ENCODE measurements around the gene RAD51B. TPM values are rescaled to one million over a fixed set of nuclear protein-coding genes. Genes with fewer than 3 reads are reported as not detected.

The RAD51B gene
- polyA plus RNA-seq, 1 experiment: 6.6 TPM

DNA sequence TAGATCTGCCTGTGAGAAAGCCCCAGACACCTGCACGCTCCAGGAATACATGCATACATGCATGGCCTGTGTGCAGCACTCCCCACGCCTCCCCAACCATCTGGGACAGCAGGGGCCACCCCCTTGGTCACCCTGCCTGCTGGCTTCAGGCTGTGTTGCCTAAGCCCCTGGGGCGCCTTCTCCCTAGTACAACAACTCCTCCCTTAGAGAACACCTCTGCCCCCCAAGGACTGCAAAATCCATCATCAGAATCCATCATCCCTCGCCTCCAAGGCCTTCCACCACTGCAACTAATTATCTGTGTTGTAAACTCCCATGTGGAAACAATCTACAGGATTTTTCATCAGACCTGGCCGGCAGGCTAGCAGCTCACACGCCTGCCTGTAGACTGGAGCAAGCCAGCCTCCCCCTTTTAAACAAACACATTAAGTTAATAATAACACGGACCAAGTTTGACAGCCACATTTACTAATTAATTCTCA lies 936.5 kb downstream of the RAD51B start:
- DNase-seq (ENCODE audit: low read depth, low spot score): no peak
- Histone ChIP-seq H3K27me3 (ENCODE audit: control insufficient read depth, insufficient read depth, low read length) (no peaks in the 10 kb centered on the region), H3K4me3 (ENCODE audit: low read depth, low read length) (no peak overlapping the region), H3K27ac (ENCODE audit: low read depth, low read length) (no peak overlapping the region), H3K9me3 (ENCODE audit: control insufficient read depth, insufficient read depth, low read length) (no peaks in the 10 kb centered on the region)
- ChIA-PET POLR2A (no interaction called here), CTCF (no interaction called here)
- TF ChIP-seq, protein P1, sequence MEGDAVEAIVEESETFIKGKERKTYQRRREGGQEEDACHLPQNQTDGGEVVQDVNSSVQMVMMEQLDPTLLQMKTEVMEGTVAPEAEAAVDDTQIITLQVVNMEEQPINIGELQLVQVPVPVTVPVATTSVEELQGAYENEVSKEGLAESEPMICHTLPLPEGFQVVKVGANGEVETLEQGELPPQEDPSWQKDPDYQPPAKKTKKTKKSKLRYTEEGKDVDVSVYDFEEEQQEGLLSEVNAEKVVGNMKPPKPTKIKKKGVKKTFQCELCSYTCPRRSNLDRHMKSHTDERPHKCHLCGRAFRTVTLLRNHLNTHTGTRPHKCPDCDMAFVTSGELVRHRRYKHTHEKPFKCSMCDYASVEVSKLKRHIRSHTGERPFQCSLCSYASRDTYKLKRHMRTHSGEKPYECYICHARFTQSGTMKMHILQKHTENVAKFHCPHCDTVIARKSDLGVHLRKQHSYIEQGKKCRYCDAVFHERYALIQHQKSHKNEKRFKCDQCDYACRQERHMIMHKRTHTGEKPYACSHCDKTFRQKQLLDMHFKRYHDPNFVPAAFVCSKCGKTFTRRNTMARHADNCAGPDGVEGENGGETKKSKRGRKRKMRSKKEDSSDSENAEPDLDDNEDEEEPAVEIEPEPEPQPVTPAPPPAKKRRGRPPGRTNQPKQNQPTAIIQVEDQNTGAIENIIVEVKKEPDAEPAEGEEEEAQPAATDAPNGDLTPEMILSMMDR (IDR thresholded peaks at IDR 0.05; ENCODE audit: low read depth, low read length): no peak

DNA sequence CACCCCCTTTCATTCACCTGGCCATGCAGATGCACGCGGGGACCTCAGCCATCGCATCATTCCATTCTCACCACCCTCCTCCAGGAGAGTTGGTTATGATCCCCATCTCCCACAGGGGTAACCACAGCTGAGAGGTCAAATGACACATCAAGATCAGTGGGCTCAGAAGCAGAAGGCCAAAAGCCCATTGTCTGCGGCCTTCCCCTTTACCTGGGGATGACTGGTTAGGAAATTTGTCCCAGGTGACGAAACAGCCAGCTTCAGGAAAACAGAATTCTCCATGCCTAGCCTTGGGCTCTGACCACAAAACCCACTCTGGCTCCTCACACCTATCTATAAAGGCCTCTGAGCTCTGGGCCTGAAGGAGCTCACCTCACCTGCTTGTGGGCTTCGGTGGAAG lies 937.2 kb downstream of the RAD51B start:
- POLR2A ChIA-PET: no interaction called here
- no peak for DNase-seq (ENCODE audit: low read depth, low spot score)
- H3K9me3 ChIP-seq (ENCODE audit: control insufficient read depth, insufficient read depth, low read length): no peaks in the 10 kb centered on the region
- no peaks in the 10 kb centered on the region for H3K27me3 ChIP-seq (ENCODE audit: control insufficient read depth, insufficient read depth, low read length)
- TF ChIP-seq, protein P1 (IDR thresholded peaks at IDR 0.05; ENCODE audit: low read depth, low read length): no peak
- CTCF ChIA-PET: no interaction called here
- no peak overlapping the region for H3K27ac ChIP-seq (ENCODE audit: low read depth, low read length)
- H3K4me3 ChIP-seq (ENCODE audit: low read depth, low read length): no peak overlapping the region

DNA sequence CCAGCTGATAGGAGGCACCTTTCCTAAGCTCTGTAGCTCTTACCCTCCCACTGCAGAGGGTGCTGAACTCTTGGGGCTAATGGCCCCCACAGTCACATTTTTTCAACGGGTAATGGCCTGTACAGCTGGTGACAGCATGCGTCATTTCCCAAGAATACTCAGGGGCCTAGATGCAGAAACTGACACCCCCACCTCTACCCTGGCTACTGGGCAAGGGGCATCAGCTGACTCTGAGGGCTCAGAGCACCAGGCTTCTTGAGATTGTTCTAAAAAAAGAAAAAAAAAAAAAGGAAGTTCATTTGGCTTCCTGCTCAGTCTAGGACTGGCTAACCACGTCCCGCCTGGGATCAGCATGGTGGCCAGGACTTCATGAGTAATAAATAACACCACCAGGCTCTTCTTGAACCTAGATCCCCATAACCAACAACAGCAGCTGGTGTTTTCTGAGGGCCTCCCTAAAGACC lies 938.1 kb downstream of the RAD51B start:
- no peak for DNase-seq (ENCODE audit: low read depth, low spot score)
- ChIA-PET CTCF (no interaction called here), POLR2A (interaction anchor here (0.7 kb wide), 1 partner anchor 75 kb away, joined by 3 read pairs; no protein-coding TSS in a partner anchor)
- Histone ChIP-seq H3K27me3 (ENCODE audit: control insufficient read depth, insufficient read depth, low read length) (no peaks in the 10 kb centered on the region), H3K9me3 (ENCODE audit: control insufficient read depth, insufficient read depth, low read length) (no peaks in the 10 kb centered on the region), H3K27ac (ENCODE audit: low read depth, low read length) (no peak overlapping the region), H3K4me3 (ENCODE audit: low read depth, low read length) (no peak overlapping the region)
- TF ChIP-seq, protein P1 (IDR thresholded peaks at IDR 0.05; ENCODE audit: low read depth, low read length): no peak

DNA sequence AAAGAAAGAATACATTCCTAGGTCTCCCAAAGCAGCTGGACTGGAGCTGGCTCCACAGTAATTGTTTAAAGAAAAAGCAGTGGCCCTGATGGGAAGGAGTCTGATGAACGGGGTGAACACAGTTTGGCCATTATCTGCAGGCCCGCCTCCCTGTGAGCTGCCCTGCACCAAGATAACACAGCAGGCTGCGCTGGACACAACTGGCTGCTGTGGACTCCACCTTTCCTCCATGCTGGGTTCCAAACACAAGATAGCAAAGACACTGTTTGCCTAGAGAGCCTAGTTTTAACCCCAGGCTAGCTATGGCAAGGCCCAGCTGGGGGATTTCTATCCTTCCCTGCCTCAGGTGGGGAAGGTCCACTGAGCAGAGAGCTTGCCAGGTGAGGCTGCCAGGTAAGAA lies 938.7 kb downstream of the RAD51B start:
- H3K4me3 ChIP-seq (ENCODE audit: low read depth, low read length): no peak overlapping the region
- POLR2A ChIA-PET: interaction anchor here (0.7 kb wide), 1 partner anchor 75 kb away, joined by 3 read pairs; no protein-coding TSS in a partner anchor
- CTCF ChIA-PET: no interaction called here
- no peaks in the 10 kb centered on the region for H3K9me3 ChIP-seq (ENCODE audit: control insufficient read depth, insufficient read depth, low read length)
- no peak overlapping the region for H3K27ac ChIP-seq (ENCODE audit: low read depth, low read length)
- TF ChIP-seq, protein P1 (IDR thresholded peaks at IDR 0.05; ENCODE audit: low read depth, low read length): no peak
- no peaks in the 10 kb centered on the region for H3K27me3 ChIP-seq (ENCODE audit: control insufficient read depth, insufficient read depth, low read length)
- DNase-seq (ENCODE audit: low read depth, low spot score): no peak

DNA sequence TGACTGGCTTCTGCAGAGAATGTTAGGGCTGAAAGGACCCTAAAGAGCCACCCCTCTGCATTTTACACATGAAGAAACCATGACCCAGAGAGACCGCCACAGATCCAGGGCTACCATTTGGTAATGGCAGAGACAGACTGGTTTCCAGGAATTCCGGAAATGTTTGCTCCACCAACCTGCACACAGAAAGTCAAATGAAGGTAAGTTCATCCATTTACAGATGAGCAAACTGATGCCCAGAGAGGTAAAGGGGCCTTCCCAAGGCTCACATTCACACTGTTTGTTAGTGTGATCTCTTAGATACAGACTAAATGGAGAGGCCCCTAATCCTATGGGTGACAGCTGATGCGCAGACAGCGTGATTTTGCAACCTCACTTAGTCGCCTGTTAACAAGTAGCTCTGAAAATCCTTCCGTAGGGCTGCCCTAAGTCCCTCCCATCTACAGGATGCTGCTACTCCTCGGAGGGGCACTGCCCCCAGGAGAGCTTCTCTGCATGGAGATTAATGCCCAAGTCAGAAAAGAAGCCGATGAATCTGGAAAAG lies 939.5 kb downstream of the RAD51B start:
- no peaks in the 10 kb centered on the region for H3K27me3 ChIP-seq (ENCODE audit: control insufficient read depth, insufficient read depth, low read length)
- no peak for DNase-seq (ENCODE audit: low read depth, low spot score)
- CTCF ChIA-PET: no interaction called here
- POLR2A ChIA-PET: no interaction called here
- TF ChIP-seq, protein P1 (IDR thresholded peaks at IDR 0.05; ENCODE audit: low read depth, low read length): no peak
- no peaks in the 10 kb centered on the region for H3K9me3 ChIP-seq (ENCODE audit: control insufficient read depth, insufficient read depth, low read length)
- H3K4me3 ChIP-seq (ENCODE audit: low read depth, low read length): no peak overlapping the region
- H3K27ac ChIP-seq (ENCODE audit: low read depth, low read length): no peak overlapping the region

Measured in AG04450 (cell line).